GM12864 (cell line): ENCODE data around the gene RASD2.

Experiments
- DNase-seq: peaks from one replicate; pipeline ENCODE4 v3.0.0-alpha.2; 2011; ENCODE audit warnings: low read depth
- H3K4me3 ChIP-seq: 2 replicates; pipeline ENCODE4 v1.5.1; 2011; ENCODE audit warnings: mild to moderate bottlenecking, low read depth, low read length, control low read depth
- TF ChIP-seq, protein P1 (sequence below): IDR thresholded peaks from 2 replicates; pipeline ENCODE4 v1.5.1; 2011; ENCODE audit warnings: low read depth, mild to moderate bottlenecking, moderate library complexity, low read length, control low read depth, inconsistent platforms; ENCODE audit errors: missing control alignments

RASD2 gene

DNA sequence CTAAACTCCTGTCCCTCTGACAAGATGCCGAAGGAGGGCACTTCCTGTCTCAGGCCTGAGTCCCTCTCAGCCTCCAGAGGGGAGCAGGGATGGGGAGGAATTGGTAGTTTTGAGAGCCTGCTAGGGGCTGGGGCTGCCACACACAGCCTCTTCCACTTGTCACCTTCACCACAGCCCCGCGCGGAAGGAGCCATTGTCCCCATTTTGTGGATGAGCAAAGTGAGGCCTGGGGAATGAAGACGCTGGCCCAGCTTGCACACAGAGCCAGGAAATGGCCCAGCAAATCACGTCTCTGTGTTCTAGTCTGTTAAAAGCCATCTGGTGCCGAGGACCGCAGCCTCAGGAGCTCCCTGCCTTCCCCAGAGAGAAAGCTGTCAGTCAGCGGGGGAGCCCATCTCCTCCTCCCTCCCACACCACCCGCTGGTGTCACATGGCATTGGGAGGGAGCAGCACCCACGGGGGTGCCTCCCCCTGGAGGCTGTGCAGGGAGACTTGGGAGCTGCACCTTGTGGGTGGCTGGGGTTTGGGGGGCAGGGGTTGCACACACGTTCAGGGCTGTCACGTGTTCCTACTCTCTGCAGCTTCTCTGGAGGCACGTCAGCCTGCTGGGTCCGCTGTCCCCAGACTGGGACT, 34.6 kb downstream of the RASD2 start:
- no peak overlapping the region for H3K4me3 ChIP-seq
- TF ChIP-seq, protein P1, sequence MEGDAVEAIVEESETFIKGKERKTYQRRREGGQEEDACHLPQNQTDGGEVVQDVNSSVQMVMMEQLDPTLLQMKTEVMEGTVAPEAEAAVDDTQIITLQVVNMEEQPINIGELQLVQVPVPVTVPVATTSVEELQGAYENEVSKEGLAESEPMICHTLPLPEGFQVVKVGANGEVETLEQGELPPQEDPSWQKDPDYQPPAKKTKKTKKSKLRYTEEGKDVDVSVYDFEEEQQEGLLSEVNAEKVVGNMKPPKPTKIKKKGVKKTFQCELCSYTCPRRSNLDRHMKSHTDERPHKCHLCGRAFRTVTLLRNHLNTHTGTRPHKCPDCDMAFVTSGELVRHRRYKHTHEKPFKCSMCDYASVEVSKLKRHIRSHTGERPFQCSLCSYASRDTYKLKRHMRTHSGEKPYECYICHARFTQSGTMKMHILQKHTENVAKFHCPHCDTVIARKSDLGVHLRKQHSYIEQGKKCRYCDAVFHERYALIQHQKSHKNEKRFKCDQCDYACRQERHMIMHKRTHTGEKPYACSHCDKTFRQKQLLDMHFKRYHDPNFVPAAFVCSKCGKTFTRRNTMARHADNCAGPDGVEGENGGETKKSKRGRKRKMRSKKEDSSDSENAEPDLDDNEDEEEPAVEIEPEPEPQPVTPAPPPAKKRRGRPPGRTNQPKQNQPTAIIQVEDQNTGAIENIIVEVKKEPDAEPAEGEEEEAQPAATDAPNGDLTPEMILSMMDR = no peak
- DNase-seq = no peak

DNA sequence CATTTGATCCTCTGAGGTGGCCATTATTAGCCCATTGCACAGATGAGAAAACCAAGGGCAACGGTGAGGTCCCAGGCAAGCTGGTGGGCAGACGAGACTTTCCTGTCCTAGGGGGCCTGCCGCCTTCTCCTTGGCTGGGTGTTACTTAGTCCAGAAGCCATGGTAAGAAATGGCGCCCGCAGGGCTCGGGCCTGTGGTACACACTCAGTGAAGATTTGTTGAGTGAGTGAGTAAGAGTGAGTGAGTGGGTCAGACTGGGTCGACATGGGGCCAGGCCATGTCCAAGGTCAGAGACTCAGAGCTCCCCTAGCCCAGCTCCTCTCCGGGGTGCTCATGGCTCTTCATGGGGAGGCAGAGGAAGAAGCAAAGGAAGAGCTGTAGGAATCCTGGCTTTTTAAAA, 36.0 kb downstream of the RASD2 start:
- TF ChIP-seq, protein P1 = no peak
- no peak for DNase-seq
- no peak overlapping the region for H3K4me3 ChIP-seq

DNA sequence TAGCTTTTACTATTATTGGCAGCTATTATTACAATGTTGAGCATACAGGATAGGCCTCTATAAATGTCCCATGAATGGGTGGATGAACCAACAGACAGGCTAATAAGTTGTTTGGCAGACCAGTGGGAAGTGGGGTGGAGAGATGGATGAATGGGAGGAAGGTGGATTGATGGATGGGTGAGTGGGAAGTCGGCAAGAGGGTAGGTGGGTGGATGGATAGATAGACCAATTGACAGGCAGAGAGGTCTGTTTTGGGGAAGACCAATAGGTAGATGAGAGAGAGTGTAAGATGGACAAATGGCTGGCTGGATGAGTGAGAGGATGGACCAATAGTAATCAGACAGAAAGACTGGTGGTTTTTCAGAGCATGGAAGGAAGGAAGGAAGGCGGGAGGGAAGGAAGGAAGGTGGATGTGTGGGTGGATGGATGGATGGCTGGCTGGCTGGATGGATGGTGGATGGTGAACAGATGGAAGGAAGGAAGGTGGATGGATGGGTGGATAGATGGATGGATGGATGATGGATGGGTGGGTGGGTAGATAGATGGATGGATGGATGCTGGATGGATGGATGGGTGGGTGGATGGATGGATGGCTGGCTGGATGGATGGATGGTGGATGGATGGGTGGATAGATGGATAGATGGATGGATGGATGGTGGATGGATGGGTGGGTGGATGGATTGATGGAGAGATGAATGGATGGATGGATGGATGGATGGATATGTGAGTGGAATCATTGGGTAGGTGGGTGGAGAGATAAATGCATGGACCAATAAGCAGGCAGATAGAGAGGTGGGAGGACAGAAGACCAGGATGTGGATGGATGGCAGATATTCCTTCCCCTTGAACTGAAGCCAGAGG, 37.4 kb downstream of the RASD2 start:
- H3K4me3 ChIP-seq = no peak overlapping the region
- TF ChIP-seq, protein P1 = no peak
- no peak for DNase-seq

DNA sequence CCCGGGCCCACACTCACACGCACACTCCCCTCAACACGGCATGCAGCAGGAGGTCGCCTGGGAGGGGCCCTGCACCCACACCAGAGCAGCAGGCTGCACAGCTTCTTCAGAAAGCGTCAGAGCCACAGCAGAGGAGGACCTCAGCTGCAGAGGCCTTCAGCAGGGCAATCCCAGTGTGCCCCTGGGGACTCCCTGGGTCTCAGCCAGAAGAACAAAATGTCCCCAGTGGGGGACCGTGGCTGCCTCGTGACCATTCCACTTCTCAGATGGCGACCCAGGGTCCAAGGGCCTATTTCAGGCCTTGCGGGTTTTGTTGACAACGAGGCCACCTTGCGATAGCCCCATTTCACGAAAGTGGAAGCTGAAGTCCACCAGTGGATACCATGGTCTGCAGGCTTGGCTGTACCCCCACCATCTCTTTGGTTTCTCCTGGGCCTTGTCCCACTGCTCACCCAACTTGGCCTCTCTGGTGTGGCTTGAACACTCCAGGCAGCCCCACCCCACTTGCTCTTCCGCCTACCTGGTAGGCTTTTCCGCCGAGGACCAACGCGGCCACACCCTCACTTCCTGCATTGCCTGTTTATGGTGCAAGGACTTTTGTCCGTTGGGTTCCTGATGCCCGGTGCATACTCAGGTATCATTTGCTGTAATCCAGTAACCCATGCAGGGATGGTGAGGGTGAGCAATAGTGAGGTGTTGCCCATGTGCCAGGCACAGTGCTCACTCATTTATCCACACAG, 38.4 kb downstream of the RASD2 start:
- no peak for DNase-seq
- no peak overlapping the region for H3K4me3 ChIP-seq
- TF ChIP-seq, protein P1 = no peak

DNA sequence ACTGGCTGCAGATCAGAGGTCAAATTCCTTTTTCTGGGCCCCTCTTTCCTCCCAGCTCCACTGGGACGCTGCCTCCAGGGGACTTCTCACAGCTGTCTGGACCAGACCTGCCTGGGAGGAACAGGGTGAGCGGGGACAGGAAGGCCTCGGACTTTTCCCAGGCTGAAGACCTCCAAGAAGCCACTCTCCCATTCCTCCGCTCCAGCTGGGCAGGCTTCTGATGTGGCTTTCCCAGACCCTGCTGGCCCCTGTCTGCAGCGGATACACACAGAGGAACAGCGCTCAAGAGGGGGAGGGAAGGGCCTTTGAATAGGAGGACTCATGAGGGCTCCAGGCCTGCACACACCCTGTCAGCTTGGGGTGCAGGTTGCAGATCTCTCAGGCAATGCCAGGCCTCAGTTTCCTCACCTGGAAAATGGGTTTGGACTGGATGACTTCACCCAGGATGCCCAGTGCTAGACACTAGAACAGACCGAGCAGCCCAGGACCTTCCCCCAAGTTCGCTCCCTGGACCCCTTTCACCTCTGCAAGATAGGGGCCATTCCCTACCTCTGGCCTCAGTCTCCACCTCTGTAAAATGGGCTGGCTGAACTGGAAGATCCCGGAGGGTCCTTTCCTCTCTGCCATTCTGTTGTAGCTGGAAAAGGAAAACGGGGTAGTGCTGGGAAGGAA, 39.9 kb downstream of the RASD2 start:
- TF ChIP-seq, protein P1 = no peak
- no peak overlapping the region for H3K4me3 ChIP-seq
- no peak for DNase-seq

DNA sequence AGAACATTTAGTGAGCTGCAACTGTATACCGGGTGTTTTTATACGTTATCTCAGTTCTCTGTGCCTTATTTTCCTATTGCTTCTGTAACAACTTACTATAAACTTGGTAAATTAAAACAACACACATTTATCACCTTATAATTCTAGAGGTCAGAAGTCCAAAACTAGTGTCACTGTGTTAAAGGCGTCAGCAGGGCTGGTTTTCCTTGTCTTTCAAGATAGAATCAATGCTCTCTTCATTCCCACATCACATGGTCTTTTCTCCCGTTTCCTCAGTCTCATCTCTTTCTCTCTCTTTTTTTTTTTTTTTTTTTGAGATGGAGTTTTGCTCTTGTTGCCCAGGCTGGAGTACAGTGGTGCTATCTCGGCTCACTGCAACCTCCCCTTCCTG, 40.4 kb downstream of the RASD2 start:
- no peak overlapping the region for H3K4me3 ChIP-seq
- TF ChIP-seq, protein P1 = no peak
- no peak for DNase-seq
